Epithelial cell of esophagus (primary cell): Measurements from ENCODE around the gene EIF1.
A peak's percentile ranks its signal among the peaks of the same experiment; 100 is the strongest.

Source experiments
- DNase-seq: peaks from one replicate; pipeline ENCODE4 v3.0.0; 2010; ENCODE audit warnings: low read depth
- H3K4me3 ChIP-seq: 2 replicates; pipeline ENCODE4 v1.5.1; 2011; ENCODE audit warnings: mild to moderate bottlenecking, low read length, control low read depth
- CTCF ChIP-seq: IDR thresholded peaks from 2 replicates; pipeline ENCODE4 v1.5.1; 2011; ENCODE audit warnings: low read depth, mild to moderate bottlenecking, low read length, control low read depth, inconsistent platforms; ENCODE audit not compliant: insufficient read depth; ENCODE audit errors: missing control alignments

Gene EIF1

GRCh38 chr17:41728056-41728455 is 39.4 kb downstream of the EIF1 start:
- no peak for TF ChIP-seq CTCF
- H3K4me3 ChIP-seq: no peak overlapping the region
- no peak for DNase-seq

GRCh38 chr17:41730479-41730878 is 41.8 kb downstream of the EIF1 start:
- no peak for DNase-seq
- no peak for TF ChIP-seq CTCF
- H3K4me3 ChIP-seq: no peak overlapping the region

GRCh38 chr17:41731836-41732235 is 43.2 kb downstream of the EIF1 start:
- no peak for DNase-seq
- no peak for TF ChIP-seq CTCF
- no peak overlapping the region for H3K4me3 ChIP-seq

GRCh38 chr17:41733348-41734138 is 44.9 kb downstream of the EIF1 start:
- peak overlapping the region; percentile 56 for H3K4me3 ChIP-seq
- no peak for DNase-seq
- TF ChIP-seq CTCF: no peak

- peak; percentile 50 for DNase-seq
- peak within 1 kb of the TSS; percentile 56 for H3K4me3 ChIP-seq
- no peak for TF ChIP-seq CTCF
Observed at GRCh38 chr17:41734139-41734948, 45.7 kb downstream of the EIF1 start, which contains the start of gene HAP1. TSS of gene HAP1 (minus strand) at chr17:41734643. CDS start at chr17:41734634, 9 bp downstream.

GRCh38 chr17:41734949-41735313 is 46.2 kb downstream of the EIF1 start:
- no peak for TF ChIP-seq CTCF

GRCh38 chr17:41735744-41736143 is 47.1 kb downstream of the EIF1 start:
- TF ChIP-seq CTCF: no peak
- no peak overlapping the region for H3K4me3 ChIP-seq
- no peak for DNase-seq

More at GRCh38 chr17:41734949-41735313, 46.2 kb downstream of the EIF1 start:
- no peak for DNase-seq
- H3K4me3 ChIP-seq: peak overlapping the region; percentile 56
